Right lobe of liver (tissue), 6 donors: ENCODE measurements around the gene ATXN1. TPM values are rescaled to one million over a fixed set of nuclear protein-coding genes. Genes with fewer than 3 reads are reported as not detected.
"Not testable (repeated sequence)": the region's sequence is repeated elsewhere in the genome, so short reads cannot be mapped to it uniquely, and the experiment has no call there.

ENCODE experiments used
- ATAC-seq, 4 donors: fragments of 200-7000 bp; cut with Tn5 transposase; one replicate each; pipeline ENCODE4 v1.9.1; 2020; ENCODE audit warnings: mild to moderate bottlenecking in 4 of 4, moderate library complexity in 4 of 4
- DNase-seq, 3 donors: peaks; one replicate each; pipeline ENCODE4 v3.0.0-alpha.2; 2020
- H3K27ac ChIP-seq, 3 donors: fragments of 200-600 bp; one replicate each; pipeline ENCODE4 v1.8.0; 2022
- H3K27me3 ChIP-seq, 2 donors: fragments of 200-600 bp; one replicate each; pipeline ENCODE4 v1.8.0; 2022
- H3K36me3 ChIP-seq, 4 donors: fragments of 200-600 bp; sonication (generic) in 1 of 4; one replicate each; pipeline versions ENCODE4 v1.5.1 to v1.8.0; 2017 to 2022; ENCODE audit warnings: control low read depth in 1 of 4
- H3K4me1 ChIP-seq, 4 donors: fragments of 200-600 bp; sonication (generic) in 1 of 4; one replicate each; pipeline versions ENCODE4 v1.5.1 to v1.8.0; 2017 to 2022; ENCODE audit warnings: control low read depth in 1 of 4
- H3K4me3 ChIP-seq, 3 donors: fragments of 200-600 bp; one replicate each; pipeline ENCODE4 v1.8.0; 2022
- H3K9me3 ChIP-seq, 4 donors: fragments of 200-600 bp; sonication (generic) in 1 of 4; one replicate each; pipeline versions ENCODE4 v1.5.1 to v1.8.0; 2017 to 2022; ENCODE audit warnings: control low read depth in 1 of 4
- CTCF ChIP-seq, 4 donors: fragments of 200-600 bp in 3 of 4; fragments of 450-650 bp in 1 of 4; IDR thresholded peaks; one replicate each; pipeline versions ENCODE4 v1.5.1 to v1.8.0; 2016 to 2022; ENCODE audit warnings: antibody characterized with exemption in 4 of 4, mild to moderate bottlenecking in 2 of 4
- POLR2A ChIP-seq: fragments of 450-650 bp; IDR thresholded peaks from one replicate; pipeline ENCODE4 v1.6.1; 2017; ENCODE audit warnings: antibody characterized with exemption, mild to moderate bottlenecking
- WGBS: methylation state at CpG from one replicate; pipeline ENCODE4 v1.1.6; 2018; ENCODE audit warnings: low coverage, low lambda C conversion rate; ENCODE audit not compliant: insufficient coverage; ENCODE audit errors: missing lambda C conversion rate; 5-methylcytosine and 5-hydroxymethylcytosine counted together
- intact Hi-C, 2 donors: fragments of 100-400 bp; cut with DNase I; formaldehyde crosslinking; loops; one replicate each; pipeline versions ENCODE4 v1.11.2 to v1.14.1; 2022
- total RNA-seq, 6 experiments: library from RNA; depleted of rRNA in 2 of 6; stranded (reverse); fragments of >200 nt in 2 of 6; fragmentation: NEBNext Ultra II Directional in 3 of 6; extraction: Animal tissue kit (Norgen Biotek cat#: 25700) in 3 of 6; gene quantifications; one replicate each; pipeline versions ENCODE4 v1.1.0 to v1.2.4, GENCODE V29; 2016 to 2023
- donor health status: DM: no; HTN: yes; CAD: no.
- donor health status: DM: no; HTN: no; CAD: no.
- donor health status: DM: no; HTN: no; CAD: no.
- donor health status: DM: no; HTN: yes; CAD: no.
- donor health status: DM: no; HTN: yes; CAD: no.

ATXN1 gene
- total RNA-seq, 6 experiments from 2014 or later, result 23.2 to 28.7 (median 25.0) TPM

- Histone ChIP-seq H3K27me3 (no peaks in the 10 kb centered on the region), H3K27ac (no peak overlapping the region), H3K4me3 (no peak overlapping the region), H3K4me1 (no peaks in the 10 kb centered on the region), H3K9me3 (no peaks in the 10 kb centered on the region), H3K36me3 (no peaks in the 10 kb centered on the region)
- no peak for TF ChIP-seq CTCF (IDR thresholded peaks at IDR 0.05)
- TF ChIP-seq POLR2A, result no peak
- intact Hi-C loops, result no loop called here
- 79% methylated on average over 2 of the region's 2 CpGs for WGBS
- DNase-seq (no peak), ATAC-seq (no peak)
Observed at GRCh38 chr6:16789329-16790038, 28.2 kb upstream of the ATXN1 start.

- DNase-seq, result no peak
- intact Hi-C loops, result no loop called here
- no peaks in the 10 kb centered on the region for H3K4me1 ChIP-seq
- WGBS, result 67% methylated on average over 1 of the region's 1 CpG
- H3K27me3 ChIP-seq, result no peaks in the 10 kb centered on the region
- TF ChIP-seq POLR2A (no peak), CTCF (IDR thresholded peaks at IDR 0.05) (no peak)
- no peak overlapping the region for H3K27ac ChIP-seq
- H3K9me3 ChIP-seq, result no peaks in the 10 kb centered on the region
- ATAC-seq, result no peak
- H3K4me3 ChIP-seq, result no peak overlapping the region
- no peaks in the 10 kb centered on the region for H3K36me3 ChIP-seq
Observed at GRCh38 chr6:16787128-16787682, 25.9 kb upstream of the ATXN1 start.

GRCh38 chr6:16785496-16785895, 24.2 kb upstream of the ATXN1 start:
- Histone ChIP-seq H3K27me3 (no peaks in the 10 kb centered on the region), H3K36me3 (no peaks in the 10 kb centered on the region), H3K9me3 (no peaks in the 10 kb centered on the region), H3K4me3 (no peak overlapping the region), H3K4me1 (no peaks in the 10 kb centered on the region), H3K27ac (no peak overlapping the region)
- TF ChIP-seq POLR2A (no peak), CTCF (IDR thresholded peaks at IDR 0.05) (no peak)
- intact Hi-C loops, result no loop called here
- no peak for ATAC-seq
- no peak for DNase-seq

GRCh38 chr6:16784957-16785356, 23.7 kb upstream of the ATXN1 start:
- intact Hi-C loops, H3K27me3 ChIP-seq, H3K9me3 ChIP-seq, H3K4me3 ChIP-seq, ATAC-seq, H3K36me3 ChIP-seq, DNase-seq, H3K27ac ChIP-seq, H3K4me1 ChIP-seq: not testable (repeated sequence)
- WGBS, result 68% methylated on average over 3 of the region's 3 CpGs

GRCh38 chr6:16783952-16784565, 22.8 kb upstream of the ATXN1 start:
- TF ChIP-seq CTCF (IDR thresholded peaks at IDR 0.05) (no peak), POLR2A (no peak)
- 92% methylated on average over 1 of the region's 2 CpGs for WGBS

More at GRCh38 chr6:16783952-16784565, 22.8 kb upstream of the ATXN1 start:
- DNase-seq (no peak), ATAC-seq (no peak)
- Histone ChIP-seq H3K4me3 (no peak overlapping the region), H3K27me3 (no peaks in the 10 kb centered on the region), H3K36me3 (no peaks in the 10 kb centered on the region), H3K4me1 (no peaks in the 10 kb centered on the region), H3K27ac (no peak overlapping the region), H3K9me3 (no peaks in the 10 kb centered on the region)
- intact Hi-C loops, result no loop called here
